H1 (cell line): Measurements from ENCODE around the gene TPPP2.

Source experiments
- BCL11A ChIP-seq, 2 experiments: IDR thresholded peaks; one replicate each; pipeline ENCODE4 v1.6.1; 2011; ENCODE audit warnings: low read depth in 2 of 2, low read length in 2 of 2, mild to moderate bottlenecking in 2 of 2
- EP300 ChIP-seq, 2 experiments: IDR thresholded peaks; 1 replicate in 1 of 2; 2 replicates in 1 of 2; pipeline ENCODE4 v1.6.1; 2011 to 2012; ENCODE audit warnings: low read depth in 2 of 2, low read length in 2 of 2, mild to moderate bottlenecking in 2 of 2, borderline replicate concordance in 1 of 2, inconsistent platforms in 1 of 2, moderate library complexity in 1 of 2
- EZH2 ChIP-seq: fragments of 200-600 bp; sonication (generic); IDR thresholded peaks from 2 replicates; pipeline ENCODE4 v1.7.1; 2012; ENCODE audit warnings: low read depth, mild to moderate bottlenecking, moderate library complexity, low read length, inconsistent platforms; ENCODE audit not compliant: severe bottlenecking
- GABPA ChIP-seq: IDR thresholded peaks from 2 replicates; pipeline ENCODE4 v1.6.1; 2011; ENCODE audit warnings: mild to moderate bottlenecking, low read length, moderate library complexity, borderline replicate concordance; ENCODE audit not compliant: insufficient read depth
- JUN ChIP-seq: IDR thresholded peaks from 2 replicates; pipeline ENCODE4 v1.6.1; 2011; ENCODE audit warnings: low read depth, mild to moderate bottlenecking, improper control_type of control experiment, low read length
- MAX ChIP-seq: IDR thresholded peaks from 2 replicates; pipeline ENCODE4 v1.6.1; 2012; ENCODE audit warnings: inconsistent platforms
- POLR2AphosphoS5 ChIP-seq: IDR thresholded peaks from 2 replicates; pipeline ENCODE4 v1.6.1; 2011; ENCODE audit warnings: low read depth, low read length
- POU5F1 ChIP-seq: IDR thresholded peaks from 2 replicates; pipeline ENCODE4 v1.6.1; 2011; ENCODE audit warnings: low read depth, mild to moderate bottlenecking, low read length, moderate library complexity
- TBP ChIP-seq: IDR thresholded peaks from 2 replicates; pipeline ENCODE4 v1.6.1; 2011; ENCODE audit warnings: low read depth, low read length, improper control_type of control experiment
- TCF12 ChIP-seq: IDR thresholded peaks from 2 replicates; pipeline ENCODE4 v1.6.1; 2011; ENCODE audit warnings: low read depth, mild to moderate bottlenecking, low read length
- TEAD4 ChIP-seq: IDR thresholded peaks from 2 replicates; pipeline ENCODE4 v1.6.1; 2012; ENCODE audit warnings: low read depth, low read length, inconsistent platforms, mixed read lengths
- TF ChIP-seq, protein P1 (sequence below), 3 experiments: IDR thresholded peaks; 1 replicate in 2 of 3; 2 replicates in 1 of 3; pipeline versions ENCODE4 v1.5.1 to v1.6.1; 2011; ENCODE audit warnings: low read length in 3 of 3, mild to moderate bottlenecking in 3 of 3, inconsistent platforms in 2 of 3, low read depth in 1 of 3, moderate library complexity in 1 of 3; ENCODE audit not compliant: insufficient read depth in 1 of 3; ENCODE audit errors: control extremely low read depth in 1 of 3

- TF ChIP-seq TBP, result no peak
- TF ChIP-seq POU5F1, result no peak
- TF ChIP-seq, protein P1, sequence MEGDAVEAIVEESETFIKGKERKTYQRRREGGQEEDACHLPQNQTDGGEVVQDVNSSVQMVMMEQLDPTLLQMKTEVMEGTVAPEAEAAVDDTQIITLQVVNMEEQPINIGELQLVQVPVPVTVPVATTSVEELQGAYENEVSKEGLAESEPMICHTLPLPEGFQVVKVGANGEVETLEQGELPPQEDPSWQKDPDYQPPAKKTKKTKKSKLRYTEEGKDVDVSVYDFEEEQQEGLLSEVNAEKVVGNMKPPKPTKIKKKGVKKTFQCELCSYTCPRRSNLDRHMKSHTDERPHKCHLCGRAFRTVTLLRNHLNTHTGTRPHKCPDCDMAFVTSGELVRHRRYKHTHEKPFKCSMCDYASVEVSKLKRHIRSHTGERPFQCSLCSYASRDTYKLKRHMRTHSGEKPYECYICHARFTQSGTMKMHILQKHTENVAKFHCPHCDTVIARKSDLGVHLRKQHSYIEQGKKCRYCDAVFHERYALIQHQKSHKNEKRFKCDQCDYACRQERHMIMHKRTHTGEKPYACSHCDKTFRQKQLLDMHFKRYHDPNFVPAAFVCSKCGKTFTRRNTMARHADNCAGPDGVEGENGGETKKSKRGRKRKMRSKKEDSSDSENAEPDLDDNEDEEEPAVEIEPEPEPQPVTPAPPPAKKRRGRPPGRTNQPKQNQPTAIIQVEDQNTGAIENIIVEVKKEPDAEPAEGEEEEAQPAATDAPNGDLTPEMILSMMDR (IDR thresholded peaks at IDR 0.05; ENCODE audit: control extremely low read depth in 1 of 3, insufficient read depth in 1 of 3, low read depth in 1 of 3, low read length in 3 of 3), result no peak
- no peak for TF ChIP-seq EP300 (IDR thresholded peaks at IDR 0.05; ENCODE audit: borderline replicate concordance in 1 of 2, low read depth in 2 of 2, low read length in 2 of 2)
- TF ChIP-seq POLR2AphosphoS5, result no peak
- no peak for TF ChIP-seq MAX
- TF ChIP-seq GABPA, result no peak
- TF ChIP-seq JUN, result no peak
- no peak for TF ChIP-seq TCF12
- no peak for TF ChIP-seq TEAD4
- TF ChIP-seq EZH2, result no peak
- no peak for TF ChIP-seq BCL11A (IDR thresholded peaks at IDR 0.05; ENCODE audit: low read depth in 2 of 2, low read length in 2 of 2)
Measured at GRCh38 chr14:21015312-21015711, 14.7 kb upstream of the TPPP2 start.
